Stimulated activated naive CD8-positive, alpha-beta T cell treated with anti-CD3 and anti-CD28 coated beads, Interleukin-15, amount 100 ng/mL, for 72 hours (primary cell): ENCODE measurements around the gene DLG2.

Source experiments
- ATAC-seq: fragments of 150-1000 bp; cut with Tn5 transposase; 2 replicates; pipeline ENCODE4 v1.10.0; 2021; ENCODE audit warnings: mild to moderate bottlenecking, moderate library complexity
- DNase-seq, 2 donors: peaks; one replicate each; pipeline ENCODE4 v3.0.0; 2021 to 2022
- H3K27ac Mint-ChIP-seq, 2 donors: one replicate each; pipeline ENCODE4 v1.8.0; 2022; ENCODE audit warnings: mild to moderate bottlenecking in 2 of 2, mixed read lengths in 2 of 2, moderate library complexity in 2 of 2
- H3K27me3 Mint-ChIP-seq: one replicate; pipeline ENCODE4 v1.8.0; 2022; ENCODE audit warnings: mixed read lengths
- H3K4me1 Mint-ChIP-seq: one replicate; pipeline ENCODE4 v1.8.0; 2022; ENCODE audit warnings: mild to moderate bottlenecking, mixed read lengths
- H3K4me3 Mint-ChIP-seq, 2 donors: one replicate each; pipeline ENCODE4 v1.8.0; 2022; ENCODE audit warnings: mild to moderate bottlenecking in 2 of 2, mixed read lengths in 2 of 2, moderate library complexity in 1 of 2
- H3K9me3 Mint-ChIP-seq, 2 donors: one replicate each; pipeline ENCODE4 v1.8.0; 2022; ENCODE audit warnings: mixed read lengths in 2 of 2

DLG2 gene

GRCh38 chr11:85540181-85540580, 87.0 kb downstream of the DLG2 start:
- Mint-ChIP-seq H3K4me3 (no peak overlapping the region), H3K27ac (no peak overlapping the region)

GRCh38 chr11:85539740-85540139, 87.4 kb downstream of the DLG2 start:
- H3K4me1 Mint-ChIP-seq, result no peaks in the 10 kb centered on the region
- DNase-seq (no peak), ATAC-seq (no peak)
- H3K27ac Mint-ChIP-seq, result no peak overlapping the region
- H3K4me3 Mint-ChIP-seq, result no peak overlapping the region
- H3K9me3 Mint-ChIP-seq, result peaks cover 6 to 8% of the 10 kb centered on the region in 2 donors
- H3K27me3 Mint-ChIP-seq, result no peaks in the 10 kb centered on the region

More at GRCh38 chr11:85540181-85540580, 87.0 kb downstream of the DLG2 start:
- no peaks in the 10 kb centered on the region for H3K27me3 Mint-ChIP-seq
- DNase-seq (no peak), ATAC-seq (no peak)
- no peaks in the 10 kb centered on the region for H3K4me1 Mint-ChIP-seq
- peaks cover 2 to 3% of the 10 kb centered on the region in 2 donors for H3K9me3 Mint-ChIP-seq

GRCh38 chr11:85539029-85539689, 88.0 kb downstream of the DLG2 start:
- DNase-seq (no peak), ATAC-seq (no peak)
- H3K4me1 Mint-ChIP-seq, result no peaks in the 10 kb centered on the region
- H3K4me3 Mint-ChIP-seq, result no peak overlapping the region
- H3K27ac Mint-ChIP-seq, result no peak overlapping the region
- H3K27me3 Mint-ChIP-seq, result no peaks in the 10 kb centered on the region
- H3K9me3 Mint-ChIP-seq, result peaks cover 8 to 9% of the 10 kb centered on the region in 2 donors

GRCh38 chr11:85536438-85536837, 90.7 kb downstream of the DLG2 start:
- DNase-seq (no peak), ATAC-seq (no peak)
- no peaks in the 10 kb centered on the region for H3K27me3 Mint-ChIP-seq
- H3K27ac Mint-ChIP-seq, result no peak overlapping the region
- H3K4me3 Mint-ChIP-seq, result no peak overlapping the region
- H3K4me1 Mint-ChIP-seq, result no peaks in the 10 kb centered on the region
- peaks cover 8 to 9% of the 10 kb centered on the region in 2 donors for H3K9me3 Mint-ChIP-seq

- Mint-ChIP-seq H3K9me3 (peaks cover 8 to 10% of the 10 kb centered on the region in 2 donors), H3K27me3 (no peaks in the 10 kb centered on the region), H3K27ac (no peak overlapping the region), H3K4me3 (no peak overlapping the region), H3K4me1 (no peaks in the 10 kb centered on the region)
- no peak for DNase-seq
- ATAC-seq, result no peak
Observed at GRCh38 chr11:85534806-85535205, 92.3 kb downstream of the DLG2 start.

- Mint-ChIP-seq H3K27ac (no peak overlapping the region), H3K4me1 (no peaks in the 10 kb centered on the region), H3K27me3 (no peaks in the 10 kb centered on the region), H3K9me3 (peaks cover 8 to 17% of the 10 kb centered on the region in 2 donors), H3K4me3 (no peak overlapping the region)
- no peak for ATAC-seq
- no peak for DNase-seq
Observed at GRCh38 chr11:85531191-85531897, 95.8 kb downstream of the DLG2 start.

GRCh38 chr11:85530634-85531033, 96.5 kb downstream of the DLG2 start:
- Mint-ChIP-seq H3K4me1 (no peaks in the 10 kb centered on the region), H3K27ac (no peak overlapping the region), H3K4me3 (no peak overlapping the region), H3K9me3 (peaks cover 8 to 17% of the 10 kb centered on the region in 2 donors), H3K27me3 (no peaks in the 10 kb centered on the region)
- no peak for ATAC-seq
- DNase-seq, result no peak

- H3K4me3 Mint-ChIP-seq, result no peak overlapping the region
- no peaks in the 10 kb centered on the region for H3K4me1 Mint-ChIP-seq
- ATAC-seq (no peak), DNase-seq (no peak)
- H3K9me3 Mint-ChIP-seq, result peaks cover 20 to 26% of the 10 kb centered on the region in 2 donors
- H3K27ac Mint-ChIP-seq, result no peak overlapping the region
- no peaks in the 10 kb centered on the region for H3K27me3 Mint-ChIP-seq
Observed at GRCh38 chr11:85526564-85526963, 100.6 kb downstream of the DLG2 start.

- DNase-seq (no peak), ATAC-seq (no peak)
- no peak overlapping the region for H3K27ac Mint-ChIP-seq
- no peaks in the 10 kb centered on the region for H3K27me3 Mint-ChIP-seq
- H3K4me3 Mint-ChIP-seq, result no peak overlapping the region
- peaks cover 23 to 34% of the 10 kb centered on the region in 2 donors for H3K9me3 Mint-ChIP-seq
- no peaks in the 10 kb centered on the region for H3K4me1 Mint-ChIP-seq
Observed at GRCh38 chr11:85525686-85526085, 101.5 kb downstream of the DLG2 start.

- Mint-ChIP-seq H3K9me3 (peaks cover 31 to 33% of the 10 kb centered on the region in 2 donors), H3K27me3 (no peaks in the 10 kb centered on the region), H3K4me3 (no peak overlapping the region), H3K27ac (no peak overlapping the region), H3K4me1 (no peaks in the 10 kb centered on the region)
- ATAC-seq (no peak), DNase-seq (no peak)
Observed at GRCh38 chr11:85517272-85517671, 109.9 kb downstream of the DLG2 start.

- Mint-ChIP-seq H3K9me3 (peaks cover 28 to 46% of the 10 kb centered on the region in 2 donors), H3K27me3 (no peaks in the 10 kb centered on the region), H3K4me1 (no peaks in the 10 kb centered on the region), H3K27ac (no peak overlapping the region), H3K4me3 (no peak overlapping the region)
- ATAC-seq (no peak), DNase-seq (no peak)
Observed at GRCh38 chr11:85495918-85496317, 131.2 kb downstream of the DLG2 start.

- Mint-ChIP-seq H3K4me3 (no peak overlapping the region), H3K27me3 (no peaks in the 10 kb centered on the region), H3K9me3 (peaks cover 23 to 38% of the 10 kb centered on the region in 2 donors), H3K27ac (no peak overlapping the region), H3K4me1 (no peaks in the 10 kb centered on the region)
- no peak for ATAC-seq
- no peak for DNase-seq
Observed at GRCh38 chr11:85494396-85494795, 132.7 kb downstream of the DLG2 start.

GRCh38 chr11:85485902-85486301, 141.2 kb downstream of the DLG2 start:
- DNase-seq, result no peak

GRCh38 chr11:85483861-85484260, 143.3 kb downstream of the DLG2 start:
- Mint-ChIP-seq H3K4me1 (no peaks in the 10 kb centered on the region), H3K27ac (no peak overlapping the region)
- no peak for DNase-seq

More at GRCh38 chr11:85485902-85486301, 141.2 kb downstream of the DLG2 start:
- ATAC-seq, result no peak
- H3K4me1 Mint-ChIP-seq, result no peaks in the 10 kb centered on the region
- no peak overlapping the region for H3K4me3 Mint-ChIP-seq
- no peaks in the 10 kb centered on the region for H3K27me3 Mint-ChIP-seq
- peaks cover 13 to 67% of the 10 kb centered on the region in 2 donors for H3K9me3 Mint-ChIP-seq
- H3K27ac Mint-ChIP-seq, result no peak overlapping the region

GRCh38 chr11:85481862-85482261, 145.3 kb downstream of the DLG2 start:
- ATAC-seq (no peak), DNase-seq (no peak)
- Mint-ChIP-seq H3K4me3 (no peak overlapping the region), H3K27ac (no peak overlapping the region), H3K9me3 (peaks cover 19 to 40% of the 10 kb centered on the region in 2 donors), H3K4me1 (no peaks in the 10 kb centered on the region), H3K27me3 (no peaks in the 10 kb centered on the region)

More at GRCh38 chr11:85483861-85484260, 143.3 kb downstream of the DLG2 start:
- Mint-ChIP-seq H3K9me3 (peaks cover 23 to 55% of the 10 kb centered on the region in 2 donors), H3K4me3 (no peak overlapping the region), H3K27me3 (no peaks in the 10 kb centered on the region)
- ATAC-seq, result no peak
